ENCODE results near the gene ERG28. TPM values are rescaled to one million over a fixed set of nuclear protein-coding genes. Genes with fewer than 3 reads are reported as not detected.

Gene ERG28
- total RNA-seq, 1 experiment from 2014 or later = 43.3 TPM

DNA sequence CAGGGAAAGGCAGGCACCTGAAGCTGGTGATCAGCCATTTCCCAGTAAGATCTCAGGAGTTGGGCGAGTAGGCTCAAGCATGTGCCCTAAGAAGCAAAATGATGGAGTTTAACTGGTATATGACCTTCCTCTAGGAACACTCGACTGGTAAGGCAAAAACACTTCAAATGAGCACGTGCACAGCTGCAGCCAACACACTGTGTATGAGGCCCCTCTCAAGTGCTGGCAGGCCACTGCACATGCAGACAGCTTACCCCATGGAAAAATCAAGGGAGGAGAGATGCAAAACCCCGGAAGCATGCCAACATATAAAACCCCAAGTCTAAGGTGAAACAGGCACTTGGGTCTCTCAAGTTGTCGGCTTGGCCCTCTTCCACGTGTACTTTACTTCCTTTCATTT, 39.6 kb upstream of the ERG28 start:
- H3K36me3 ChIP-seq (ENCODE audit: insufficient read depth, low read length, poor library complexity, severe bottlenecking) = peaks cover 3% of the 10 kb centered on the region
- POLR2A ChIA-PET (ENCODE audit: low non-redundant PET) = no interaction called here
- CTCF ChIA-PET = no interaction called here
- no peak for DNase-seq (ENCODE audit: low spot score)
- H3K4me3 ChIP-seq (ENCODE audit: low read depth, low read length, poor library complexity, severe bottlenecking) = no peak overlapping the region
- H3K4me1 ChIP-seq (ENCODE audit: insufficient read depth, low read length, poor library complexity, severe bottlenecking) = no peaks in the 10 kb centered on the region
- intact Hi-C loops (cut with micrococcal nuclease; ENCODE audit: unreplicated experiment) = no loop called here
- no peaks in the 10 kb centered on the region for H3K27me3 ChIP-seq (replicated peaks; ENCODE audit: insufficient read depth, low read depth, low read length, poor library complexity)
- no TSS peak for BruUV-seq (replicated peaks)
- H3K27ac ChIP-seq (ENCODE audit: low read depth, low read length, poor library complexity, severe bottlenecking) = no peak overlapping the region
- TF ChIP-seq CTCF (conservative IDR thresholded peaks at IDR 0.05; ENCODE audit: low read depth, low read length) = no peak
- no peak for TF ChIP-seq EZH2 (IDR thresholded peaks at IDR 0.05; ENCODE audit: borderline replicate concordance, low read depth, low read length, poor library complexity, severe bottlenecking)
- H3K9me3 ChIP-seq (ENCODE audit: low read depth, low read length, poor library complexity, severe bottlenecking) = no peaks in the 10 kb centered on the region

DNA sequence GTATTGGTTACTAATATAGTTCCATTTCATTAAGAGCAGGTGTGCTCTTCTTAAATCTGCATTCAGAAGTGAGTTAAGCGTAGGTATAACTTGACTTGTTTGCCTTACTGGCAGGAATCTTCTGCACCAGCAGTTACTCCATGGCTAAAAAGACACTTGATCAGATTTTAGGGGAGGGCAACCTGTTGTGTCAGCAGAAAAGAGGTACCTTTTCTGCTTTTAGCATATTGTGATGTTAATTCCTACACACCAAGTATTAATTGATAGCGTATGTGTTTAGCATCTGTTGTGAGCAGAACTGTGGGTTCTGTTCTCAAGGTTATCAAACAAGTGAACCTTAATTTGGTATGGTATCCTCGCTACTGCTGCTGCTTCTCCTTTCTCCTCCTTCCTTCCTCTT, 38.7 kb upstream of the ERG28 start:
- H3K4me3 ChIP-seq (ENCODE audit: low read depth, low read length, poor library complexity, severe bottlenecking) = no peak overlapping the region
- no peaks in the 10 kb centered on the region for H3K9me3 ChIP-seq (ENCODE audit: low read depth, low read length, poor library complexity, severe bottlenecking)
- CTCF ChIA-PET = no interaction called here
- TF ChIP-seq EZH2 (IDR thresholded peaks at IDR 0.05; ENCODE audit: borderline replicate concordance, low read depth, low read length, poor library complexity, severe bottlenecking) = no peak
- TF ChIP-seq CTCF (conservative IDR thresholded peaks at IDR 0.05; ENCODE audit: low read depth, low read length) = no peak
- DNase-seq (ENCODE audit: low spot score) = no peak
- H3K36me3 ChIP-seq (ENCODE audit: insufficient read depth, low read length, poor library complexity, severe bottlenecking) = peaks cover 4% of the 10 kb centered on the region
- no peaks in the 10 kb centered on the region for H3K4me1 ChIP-seq (ENCODE audit: insufficient read depth, low read length, poor library complexity, severe bottlenecking)
- no TSS peak for BruUV-seq (replicated peaks)
- POLR2A ChIA-PET (ENCODE audit: low non-redundant PET) = no interaction called here
- H3K27me3 ChIP-seq (replicated peaks; ENCODE audit: insufficient read depth, low read depth, low read length, poor library complexity) = no peaks in the 10 kb centered on the region
- H3K27ac ChIP-seq (ENCODE audit: low read depth, low read length, poor library complexity, severe bottlenecking) = no peak overlapping the region
- intact Hi-C loops (cut with micrococcal nuclease; ENCODE audit: unreplicated experiment) = no loop called here

- BruUV-seq (replicated peaks) = no TSS peak
- H3K36me3 ChIP-seq (ENCODE audit: insufficient read depth, low read length, poor library complexity, severe bottlenecking) = peaks cover 16% of the 10 kb centered on the region
- intact Hi-C loops (cut with micrococcal nuclease; ENCODE audit: unreplicated experiment) = no loop called here
- no peak overlapping the region for H3K27ac ChIP-seq (ENCODE audit: low read depth, low read length, poor library complexity, severe bottlenecking)
- POLR2A ChIA-PET (ENCODE audit: low non-redundant PET) = no interaction called here
- no peak for DNase-seq (ENCODE audit: low spot score)
- TF ChIP-seq EZH2 (IDR thresholded peaks at IDR 0.05; ENCODE audit: borderline replicate concordance, low read depth, low read length, poor library complexity, severe bottlenecking) = no peak
- no peak for TF ChIP-seq CTCF (conservative IDR thresholded peaks at IDR 0.05; ENCODE audit: low read depth, low read length)
- H3K27me3 ChIP-seq (replicated peaks; ENCODE audit: insufficient read depth, low read depth, low read length, poor library complexity) = no peaks in the 10 kb centered on the region
- no peaks in the 10 kb centered on the region for H3K9me3 ChIP-seq (ENCODE audit: low read depth, low read length, poor library complexity, severe bottlenecking)
- CTCF ChIA-PET = no interaction called here
- H3K4me1 ChIP-seq (ENCODE audit: insufficient read depth, low read length, poor library complexity, severe bottlenecking) = no peaks in the 10 kb centered on the region
- H3K4me3 ChIP-seq (ENCODE audit: low read depth, low read length, poor library complexity, severe bottlenecking) = no peak overlapping the region
Measured at GRCh38 chr14:75697918-75698317, 37.2 kb upstream of the ERG28 start.

Measured in A673 (cell line).